ENCODE data around the gene CD4.

- TF ChIP-seq, protein P1, sequence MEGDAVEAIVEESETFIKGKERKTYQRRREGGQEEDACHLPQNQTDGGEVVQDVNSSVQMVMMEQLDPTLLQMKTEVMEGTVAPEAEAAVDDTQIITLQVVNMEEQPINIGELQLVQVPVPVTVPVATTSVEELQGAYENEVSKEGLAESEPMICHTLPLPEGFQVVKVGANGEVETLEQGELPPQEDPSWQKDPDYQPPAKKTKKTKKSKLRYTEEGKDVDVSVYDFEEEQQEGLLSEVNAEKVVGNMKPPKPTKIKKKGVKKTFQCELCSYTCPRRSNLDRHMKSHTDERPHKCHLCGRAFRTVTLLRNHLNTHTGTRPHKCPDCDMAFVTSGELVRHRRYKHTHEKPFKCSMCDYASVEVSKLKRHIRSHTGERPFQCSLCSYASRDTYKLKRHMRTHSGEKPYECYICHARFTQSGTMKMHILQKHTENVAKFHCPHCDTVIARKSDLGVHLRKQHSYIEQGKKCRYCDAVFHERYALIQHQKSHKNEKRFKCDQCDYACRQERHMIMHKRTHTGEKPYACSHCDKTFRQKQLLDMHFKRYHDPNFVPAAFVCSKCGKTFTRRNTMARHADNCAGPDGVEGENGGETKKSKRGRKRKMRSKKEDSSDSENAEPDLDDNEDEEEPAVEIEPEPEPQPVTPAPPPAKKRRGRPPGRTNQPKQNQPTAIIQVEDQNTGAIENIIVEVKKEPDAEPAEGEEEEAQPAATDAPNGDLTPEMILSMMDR (IDR thresholded peaks at IDR 0.05), result no peak
- no peak for TF ChIP-seq ZFX (IDR thresholded peaks at IDR 0.05; ENCODE audit: borderline replicate concordance)
These were observed 72.1 kb downstream of the CD4 start for GRCh38 chr12:6861391-6861790.
